IPS-18a (cell line): ENCODE data around the gene PLXND1.
"Not testable (repeated sequence)": the region's sequence is repeated elsewhere in the genome, so short reads cannot be mapped to it uniquely, and the experiment has no call there.

Experiments
- H3K27ac ChIP-seq: one replicate; pipeline ENCODE4 v1.5.1; 2013; ENCODE audit warnings: low read length
- H3K27me3 ChIP-seq: one replicate; pipeline ENCODE4 v1.6.1; 2013; ENCODE audit warnings: mild to moderate bottlenecking, low read length; ENCODE audit not compliant: control insufficient read depth, insufficient read depth
- H3K36me3 ChIP-seq: one replicate; pipeline ENCODE4 v1.6.1; 2013; ENCODE audit warnings: low read depth, low read length; ENCODE audit not compliant: control insufficient read depth
- H3K4me1 ChIP-seq: one replicate; pipeline ENCODE4 v1.6.1; 2013; ENCODE audit warnings: low read depth, low read length; ENCODE audit not compliant: control insufficient read depth
- H3K4me3 ChIP-seq: one replicate; pipeline ENCODE4 v1.5.1; 2013; ENCODE audit warnings: low read length
- H3K9ac ChIP-seq: one replicate; pipeline ENCODE4 v1.6.1; 2013; ENCODE audit warnings: mild to moderate bottlenecking, low read length, moderate library complexity
- H3K9me3 ChIP-seq: one replicate; pipeline ENCODE4 v1.6.1; 2013; ENCODE audit warnings: low read depth, low read length; ENCODE audit not compliant: control insufficient read depth

The PLXND1 gene

DNA sequence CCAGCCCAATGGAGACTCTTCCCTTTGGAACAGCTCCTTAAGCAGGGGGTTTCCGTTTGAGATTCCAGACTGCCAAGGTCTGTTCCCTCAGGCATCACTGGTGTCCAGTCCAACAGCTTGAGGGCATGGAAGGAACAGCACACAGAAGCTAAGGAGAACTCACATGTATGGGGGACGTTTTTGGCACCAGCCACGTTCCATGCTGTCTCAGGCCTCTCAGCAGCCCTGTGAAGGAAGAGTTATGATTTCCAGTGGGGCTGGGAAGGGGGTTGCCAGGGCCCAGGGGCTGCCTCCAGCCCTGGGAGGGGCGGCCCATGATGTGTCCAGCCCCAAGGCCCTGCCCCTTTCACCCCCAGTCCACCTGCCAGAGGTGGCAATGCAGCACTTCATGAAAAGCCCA, 85.5 kb downstream of the PLXND1 start:
- no peaks in the 10 kb centered on the region for H3K36me3 ChIP-seq
- H3K9me3 ChIP-seq = no peaks in the 10 kb centered on the region
- no peak overlapping the region for H3K4me3 ChIP-seq
- H3K27ac ChIP-seq = no peak overlapping the region
- H3K4me1 ChIP-seq = peaks cover under 1% of the 10 kb centered on the region
- H3K27me3 ChIP-seq = no peaks in the 10 kb centered on the region
- H3K9ac ChIP-seq = no peak overlapping the region

DNA sequence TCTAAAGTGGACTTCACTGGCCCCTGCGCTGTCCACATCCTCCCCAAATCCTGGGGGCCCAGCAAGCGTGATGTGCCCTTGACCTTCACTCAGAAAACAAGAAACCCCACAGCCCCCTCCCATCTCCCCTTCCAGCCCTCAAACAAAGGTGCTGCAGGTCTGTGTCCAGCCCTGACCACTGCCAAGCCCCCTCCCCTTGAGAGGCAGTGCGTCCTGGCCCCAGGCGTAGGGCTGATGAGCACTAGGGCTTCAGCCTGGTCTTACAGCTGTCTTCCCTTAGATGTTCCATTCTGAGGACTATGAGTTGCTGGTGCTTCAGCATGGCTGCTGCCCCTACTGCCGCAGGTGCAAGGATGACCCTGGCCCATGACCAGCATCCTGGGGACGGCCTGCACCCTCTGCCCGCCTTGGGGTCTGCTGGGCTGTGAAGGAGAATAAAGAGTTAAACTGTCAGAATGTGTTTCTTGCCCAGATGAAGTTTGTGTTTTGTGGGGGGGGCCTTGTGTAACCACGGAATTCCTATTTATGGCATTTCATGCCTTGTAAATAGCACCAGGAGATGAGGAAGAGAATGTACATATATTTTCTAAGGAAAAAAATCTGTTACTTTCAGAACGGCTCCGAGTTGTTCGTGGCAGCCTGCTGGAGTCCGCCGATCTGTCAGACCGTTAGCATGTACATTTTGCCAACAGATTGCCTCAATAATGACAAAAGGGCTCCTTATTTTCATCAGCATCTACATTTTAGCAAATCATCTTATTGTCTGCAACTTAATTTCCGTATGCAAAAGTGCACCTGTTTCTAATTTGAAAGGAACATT, 86.4 kb downstream of the PLXND1 start:
- no peaks in the 10 kb centered on the region for H3K4me1 ChIP-seq
- no peaks in the 10 kb centered on the region for H3K9me3 ChIP-seq
- no peaks in the 10 kb centered on the region for H3K36me3 ChIP-seq
- H3K4me3 ChIP-seq = no peak overlapping the region
- no peak overlapping the region for H3K9ac ChIP-seq
- no peak overlapping the region for H3K27ac ChIP-seq
- H3K27me3 ChIP-seq = no peaks in the 10 kb centered on the region

- Histone ChIP-seq H3K4me3 (no peak overlapping the region), H3K27ac (no peak overlapping the region), H3K36me3 (no peaks in the 10 kb centered on the region)
Observed at GRCh38 chr3:129519449-129519848, 87.0 kb downstream of the PLXND1 start.

GRCh38 chr3:129518581-129518980, 87.9 kb downstream of the PLXND1 start:
- H3K9ac ChIP-seq = no peak overlapping the region
- no peaks in the 10 kb centered on the region for H3K9me3 ChIP-seq
- no peaks in the 10 kb centered on the region for H3K4me1 ChIP-seq
- H3K4me3 ChIP-seq = no peak overlapping the region
- H3K36me3 ChIP-seq = no peaks in the 10 kb centered on the region
- no peaks in the 10 kb centered on the region for H3K27me3 ChIP-seq
- no peak overlapping the region for H3K27ac ChIP-seq

More at GRCh38 chr3:129519449-129519848, 87.0 kb downstream of the PLXND1 start:
- Histone ChIP-seq H3K4me1 (no peaks in the 10 kb centered on the region), H3K9ac (no peak overlapping the region), H3K9me3 (no peaks in the 10 kb centered on the region), H3K27me3 (no peaks in the 10 kb centered on the region)

GRCh38 chr3:129518038-129518561, 88.4 kb downstream of the PLXND1 start:
- no peaks in the 10 kb centered on the region for H3K27me3 ChIP-seq
- no peak overlapping the region for H3K27ac ChIP-seq
- H3K36me3 ChIP-seq = no peaks in the 10 kb centered on the region
- H3K4me3 ChIP-seq = no peak overlapping the region
- no peaks in the 10 kb centered on the region for H3K4me1 ChIP-seq
- no peak overlapping the region for H3K9ac ChIP-seq
- no peaks in the 10 kb centered on the region for H3K9me3 ChIP-seq

- Histone ChIP-seq H3K4me3 (no peak overlapping the region), H3K9ac (no peak overlapping the region), H3K27ac (no peak overlapping the region), H3K27me3 (no peaks in the 10 kb centered on the region), H3K4me1 (no peaks in the 10 kb centered on the region), H3K9me3 (no peaks in the 10 kb centered on the region), H3K36me3 (peaks cover under 1% of the 10 kb centered on the region)
Observed at GRCh38 chr3:129517516-129517915, 89.0 kb downstream of the PLXND1 start.

DNA sequence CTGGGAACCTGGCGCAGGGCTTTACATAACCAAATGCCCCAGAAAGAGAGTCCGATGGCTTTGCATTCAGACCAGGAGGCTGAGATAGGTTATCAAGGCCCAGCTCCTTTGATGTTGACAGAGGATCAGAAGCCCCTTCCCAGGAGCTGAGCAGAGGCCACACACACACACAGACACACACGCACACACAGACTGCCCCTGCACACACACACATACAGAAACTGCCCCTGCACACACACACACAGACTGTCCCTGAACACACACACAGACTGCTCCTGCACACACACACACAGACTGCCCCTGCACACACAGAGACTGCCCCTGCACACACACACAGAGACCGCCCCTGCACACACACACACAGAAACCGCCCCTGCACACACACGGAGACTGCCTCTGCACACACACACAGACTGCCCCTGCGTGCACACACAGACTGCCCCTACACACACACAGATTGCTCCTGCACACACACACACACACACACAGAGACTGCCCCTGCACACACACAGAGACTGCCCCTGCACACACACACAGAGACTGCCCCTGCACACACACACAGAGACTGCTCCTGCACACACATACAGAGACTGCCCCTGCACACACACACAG, 90.5 kb downstream of the PLXND1 start:
- H3K36me3 ChIP-seq, H3K4me3 ChIP-seq, H3K27ac ChIP-seq, H3K9ac ChIP-seq, H3K4me1 ChIP-seq, H3K27me3 ChIP-seq, H3K9me3 ChIP-seq: not testable (repeated sequence)

GRCh38 chr3:129515108-129515820, 91.2 kb downstream of the PLXND1 start:
- not testable (repeated sequence) for H3K27ac ChIP-seq, H3K36me3 ChIP-seq, H3K4me3 ChIP-seq, H3K9ac ChIP-seq, H3K27me3 ChIP-seq, H3K9me3 ChIP-seq, H3K4me1 ChIP-seq

GRCh38 chr3:129514563-129514962, 91.9 kb downstream of the PLXND1 start:
- H3K36me3 ChIP-seq = peaks cover 3% of the 10 kb centered on the region
- H3K27ac ChIP-seq = no peak overlapping the region
- no peak overlapping the region for H3K4me3 ChIP-seq
- no peaks in the 10 kb centered on the region for H3K4me1 ChIP-seq
- H3K27me3 ChIP-seq = no peaks in the 10 kb centered on the region
- no peak overlapping the region for H3K9ac ChIP-seq
- H3K9me3 ChIP-seq = no peaks in the 10 kb centered on the region

GRCh38 chr3:129514110-129514509, 92.4 kb downstream of the PLXND1 start:
- Histone ChIP-seq H3K9ac (no peak overlapping the region), H3K4me3 (no peak overlapping the region), H3K36me3 (peaks cover 3% of the 10 kb centered on the region), H3K4me1 (no peaks in the 10 kb centered on the region), H3K9me3 (no peaks in the 10 kb centered on the region), H3K27ac (no peak overlapping the region), H3K27me3 (no peaks in the 10 kb centered on the region)

DNA sequence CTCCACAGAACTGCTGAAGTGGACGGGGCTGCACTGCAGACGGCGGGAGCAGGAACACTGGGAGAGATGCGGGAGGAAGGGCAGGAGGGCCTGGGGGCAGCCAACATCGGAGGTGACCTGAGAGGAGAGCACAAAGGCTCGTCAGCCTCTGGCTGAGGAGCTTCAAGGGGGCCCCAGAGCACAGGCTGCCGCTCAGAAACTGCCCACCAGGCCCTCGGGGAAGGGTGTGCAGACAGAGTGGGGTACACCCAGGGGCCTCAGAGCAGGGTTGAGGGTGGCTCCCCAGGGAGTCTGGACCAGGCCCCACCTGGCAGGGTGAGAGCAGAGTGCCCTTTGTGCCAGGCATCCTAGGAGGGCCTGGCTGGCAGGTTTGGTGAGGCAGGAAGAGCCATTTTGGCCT, 92.8 kb downstream of the PLXND1 start:
- no peaks in the 10 kb centered on the region for H3K9me3 ChIP-seq
- no peaks in the 10 kb centered on the region for H3K4me1 ChIP-seq
- no peaks in the 10 kb centered on the region for H3K27me3 ChIP-seq
- H3K36me3 ChIP-seq = peaks cover 3% of the 10 kb centered on the region
- H3K27ac ChIP-seq = no peak overlapping the region
- no peak overlapping the region for H3K4me3 ChIP-seq
- H3K9ac ChIP-seq = no peak overlapping the region
